GM19438 (cell line): ENCODE results near the gene KCNH5.
"Not testable (repeated sequence)": the region's sequence is repeated elsewhere in the genome, so short reads cannot be mapped to it uniquely, and the experiment has no call there.

Experiments used
- ATAC-seq: cut with Tn5 transposase; IDR thresholded peaks from one replicate; pipeline ENCODE4 v1.9.1; 2021; ENCODE audit warnings: low read depth; ENCODE audit not compliant: unreplicated experiment

KCNH5 gene

DNA sequence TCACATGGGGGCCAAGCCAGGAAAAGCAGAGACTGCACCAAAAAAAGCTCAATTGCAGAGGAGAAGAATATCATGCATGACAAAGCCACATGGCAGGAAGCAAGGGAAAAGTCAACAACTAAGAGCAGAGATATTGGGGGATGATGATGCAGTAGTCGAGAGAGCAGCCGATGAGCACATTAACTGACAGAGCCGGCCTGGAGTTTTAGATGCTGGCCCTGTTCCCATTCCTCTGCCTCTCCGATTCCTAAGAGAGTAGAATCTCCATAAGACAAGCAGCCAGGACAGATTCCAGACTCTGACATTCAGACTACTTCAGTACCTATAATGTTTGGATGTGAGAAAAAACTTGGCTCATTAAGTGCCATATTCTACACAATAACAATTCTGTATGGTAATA lies 155.9 kb downstream of the KCNH5 start:
- no peak for ATAC-seq

- no peak for ATAC-seq
Observed at GRCh38 chr14:62886461-62886860, 158.8 kb downstream of the KCNH5 start.

DNA sequence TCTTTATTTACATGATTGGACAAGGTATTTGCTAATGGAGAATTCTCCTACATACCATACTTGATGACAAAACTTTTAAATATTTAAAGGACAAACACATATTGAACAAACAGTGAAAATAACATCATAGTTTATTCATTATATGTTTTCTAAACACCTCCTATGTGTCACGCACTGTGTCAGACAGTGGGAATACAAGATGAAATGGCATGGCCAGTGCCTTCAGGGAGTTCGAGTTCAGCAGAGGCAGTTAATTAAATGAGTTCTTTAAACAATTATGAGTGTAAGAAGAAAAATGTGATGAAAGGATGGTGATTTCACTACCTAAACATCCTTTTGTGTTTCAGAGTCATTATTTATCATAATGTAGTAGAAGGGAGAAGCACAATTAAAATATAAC lies 159.8 kb downstream of the KCNH5 start:
- ATAC-seq: no peak

- no peak for ATAC-seq
Observed at GRCh38 chr14:62882967-62883366, 162.3 kb downstream of the KCNH5 start.

- no peak for ATAC-seq
Observed at GRCh38 chr14:62866376-62866775, 178.9 kb downstream of the KCNH5 start.

DNA sequence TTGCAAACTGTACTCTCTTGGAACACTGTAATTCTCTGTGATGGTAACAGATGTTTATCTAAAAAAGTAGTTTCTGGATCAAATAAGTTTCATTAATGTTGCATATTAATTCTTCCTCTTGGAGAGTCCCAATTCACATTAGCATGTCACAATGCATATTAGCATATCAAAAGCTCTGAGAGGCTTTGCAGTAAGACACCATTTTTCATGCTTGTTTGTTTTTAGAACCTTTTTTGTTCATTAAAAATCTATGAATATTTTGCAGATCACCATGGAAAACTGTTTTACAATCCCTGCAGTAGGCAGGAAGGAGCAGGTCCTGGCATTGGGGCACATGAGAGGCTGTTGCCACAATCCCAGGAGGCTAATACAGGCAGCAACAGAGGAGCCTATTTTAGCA lies 180.7 kb downstream of the KCNH5 start:
- ATAC-seq: no peak

DNA sequence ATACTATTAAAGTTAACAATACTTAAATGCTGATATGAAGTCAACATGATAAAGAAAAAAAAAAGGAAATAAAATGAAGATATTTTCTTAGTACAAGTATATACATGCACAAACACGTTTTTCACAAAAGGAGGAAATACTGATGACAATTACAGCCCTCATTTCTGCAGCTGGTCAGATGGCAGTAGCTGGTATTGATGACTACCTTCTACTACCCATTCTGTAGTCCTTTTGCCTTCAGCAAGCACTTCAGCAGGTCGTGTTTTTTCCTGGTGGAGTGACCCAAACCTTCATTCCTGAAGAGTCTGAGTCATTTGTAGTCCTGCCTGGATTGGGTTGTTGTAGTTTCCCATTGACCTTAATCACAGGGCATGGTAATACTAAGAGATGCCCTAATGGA lies 187.2 kb downstream of the KCNH5 start:
- not testable (repeated sequence) for ATAC-seq

DNA sequence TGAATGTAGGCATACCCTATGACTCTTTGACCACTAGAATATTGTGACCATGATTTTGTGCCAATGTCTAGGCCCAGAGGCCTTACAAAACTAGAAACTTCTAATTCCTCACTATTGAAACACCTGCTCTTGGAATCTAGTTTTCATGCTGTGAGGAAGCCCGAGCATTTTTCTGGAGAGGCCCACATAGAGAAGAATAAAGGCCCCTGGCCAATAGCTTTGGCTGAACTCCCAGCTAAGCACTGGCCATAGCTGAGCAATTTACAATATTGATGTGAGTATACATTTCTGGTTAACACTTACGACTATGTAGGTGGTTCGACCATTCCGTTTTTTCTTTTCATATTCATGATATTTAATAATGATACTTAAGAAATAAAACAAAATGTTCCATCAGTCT lies 190.3 kb downstream of the KCNH5 start:
- no peak for ATAC-seq

DNA sequence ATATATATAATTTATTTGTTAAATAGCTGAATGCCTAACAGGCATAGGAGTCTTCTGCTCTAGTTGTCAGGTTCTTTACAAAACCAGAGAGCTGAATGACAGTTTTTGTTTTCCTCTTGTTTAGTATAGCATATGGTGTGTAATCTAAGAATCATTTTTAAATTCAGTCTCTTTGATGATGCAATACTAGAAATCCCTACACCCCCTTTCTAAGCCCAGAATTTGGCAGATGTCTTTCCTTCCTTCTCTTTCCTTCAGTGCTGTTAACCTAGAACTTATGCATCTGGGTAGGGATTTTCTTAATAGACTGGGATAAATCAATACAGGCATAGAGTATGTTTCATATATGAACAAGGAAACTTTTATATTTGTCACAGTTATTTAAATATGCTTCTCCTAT lies 198.1 kb downstream of the KCNH5 start:
- no peak for ATAC-seq

- no peak for ATAC-seq
Observed at GRCh38 chr14:62844546-62844945, 200.7 kb downstream of the KCNH5 start.

- ATAC-seq: no peak
Observed at GRCh38 chr14:62824086-62824485, 221.2 kb downstream of the KCNH5 start.

GRCh38 chr14:62819931-62820330 lies 225.3 kb downstream of the KCNH5 start:
- ATAC-seq: no peak

GRCh38 chr14:62807636-62808035 lies 237.6 kb downstream of the KCNH5 start:
- no peak for ATAC-seq

DNA sequence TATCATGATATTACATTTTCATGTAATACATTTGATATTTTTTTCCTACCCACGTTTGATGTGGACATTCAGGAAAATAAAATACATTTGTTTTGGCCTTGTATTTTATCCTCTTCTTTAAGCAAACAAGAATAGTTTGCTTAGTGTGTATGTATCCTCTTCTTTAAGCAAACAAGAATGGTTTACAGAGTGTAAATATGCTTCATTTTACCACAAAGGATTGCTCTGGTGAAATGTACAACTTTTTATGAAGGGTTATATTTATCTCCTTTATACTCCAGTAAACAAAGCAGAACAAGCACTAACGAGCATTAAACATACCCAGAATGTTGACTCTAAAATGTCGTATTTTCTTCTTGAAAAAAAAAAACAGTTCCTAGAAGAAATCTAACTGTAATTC lies 244.7 kb downstream of the KCNH5 start:
- no peak for ATAC-seq

GRCh38 chr14:62796431-62796830 lies 248.8 kb downstream of the KCNH5 start:
- no peak for ATAC-seq

GRCh38 chr14:62792578-62792977 lies 252.7 kb downstream of the KCNH5 start:
- no peak for ATAC-seq

- not testable (repeated sequence) for ATAC-seq
Observed at GRCh38 chr14:62781328-62781727, 263.9 kb downstream of the KCNH5 start.

- no peak for ATAC-seq
Observed at GRCh38 chr14:62778852-62779251, 266.4 kb downstream of the KCNH5 start.

- ATAC-seq: no peak
Observed at GRCh38 chr14:62778310-62778709, 266.9 kb downstream of the KCNH5 start.

GRCh38 chr14:62777510-62777909 lies 267.7 kb downstream of the KCNH5 start:
- ATAC-seq: no peak

- no peak for ATAC-seq
Observed at GRCh38 chr14:62776300-62776699, 269.0 kb downstream of the KCNH5 start.

DNA sequence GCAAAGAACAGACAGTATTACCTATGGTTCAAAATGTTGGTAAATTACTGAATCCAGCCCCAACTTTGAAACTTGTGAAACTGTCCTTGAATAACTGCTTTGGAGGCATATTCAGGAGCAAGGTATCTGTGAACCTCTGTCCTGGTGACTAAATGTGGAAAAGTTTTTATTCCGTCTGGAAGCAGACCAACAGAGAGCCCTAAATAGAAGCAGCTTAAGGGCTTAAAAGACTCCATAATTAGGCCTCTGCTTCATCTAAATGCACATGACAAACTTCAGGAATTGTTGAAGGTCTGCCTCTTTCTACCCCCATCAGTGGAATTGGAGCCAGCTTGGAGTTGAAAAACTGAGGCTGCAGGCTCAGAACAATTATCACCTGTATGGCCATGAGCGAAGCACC lies 276.5 kb downstream of the KCNH5 start:
- ATAC-seq: no peak

DNA sequence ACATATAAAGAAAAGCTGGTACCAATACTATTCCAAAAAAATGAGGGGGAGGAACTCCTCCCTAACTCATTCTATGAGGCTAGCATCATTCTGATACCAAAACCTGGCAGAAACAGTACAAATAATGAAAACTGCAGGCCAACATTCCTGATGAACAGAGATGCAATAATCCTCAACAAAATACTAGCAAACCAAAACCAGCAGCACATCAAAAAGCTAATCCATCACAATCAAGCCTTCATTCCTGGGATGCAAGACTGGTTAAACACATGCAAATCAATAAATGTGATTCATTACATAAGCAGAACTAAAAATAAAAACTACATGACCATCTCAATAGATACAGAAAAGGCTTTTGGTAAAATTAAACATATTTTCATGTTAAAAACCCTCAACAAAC lies 281.3 kb downstream of the KCNH5 start:
- ATAC-seq: no peak

GRCh38 chr14:62759796-62760195 lies 285.5 kb downstream of the KCNH5 start:
- ATAC-seq: no peak
